K562 (cell line): ENCODE measurements around the gene ZNRD2. TPM values are rescaled to one million over a fixed set of nuclear protein-coding genes. Genes with fewer than 3 reads are reported as not detected.

Experiments
- ATF4 ChIP-seq: fragments of 450-650 bp; formaldehyde crosslinking; IDR thresholded peaks from 2 replicates; pipeline ENCODE4 v1.4.0; 2022; ENCODE audit warnings: mild to moderate bottlenecking, moderate library complexity
- BACH1 ChIP-seq: fragments of 200-800 bp; sonication (Bioruptor generic); IDR thresholded peaks from 2 replicates; pipeline ENCODE4 v1.6.1; 2016; ENCODE audit warnings: missing genetic modification characterization, missing compliant biosample characterization
- EP400 ChIP-seq: fragments of 450-650 bp; IDR thresholded peaks from 2 replicates; pipeline ENCODE4 v1.6.1; 2017; ENCODE audit warnings: antibody characterized with exemption, mild to moderate bottlenecking, moderate library complexity
- FOXA1 ChIP-seq: fragments of 450-650 bp; IDR thresholded peaks from 2 replicates; pipeline ENCODE4 v1.6.1; 2016; ENCODE audit warnings: mild to moderate bottlenecking, borderline replicate concordance
- ILK ChIP-seq: fragments of 450-650 bp; IDR thresholded peaks from 2 replicates; pipeline ENCODE4 v1.6.1; 2016; ENCODE audit warnings: missing genetic modification characterization, low read depth, mild to moderate bottlenecking, missing compliant biosample characterization, moderate library complexity, borderline replicate concordance
- JUND ChIP-seq, 2 experiments: IDR thresholded peaks; 2 replicates in 1 of 2; 3 replicates in 1 of 2; pipeline ENCODE4 v1.6.1; 2011; ENCODE audit warnings: borderline replicate concordance in 2 of 2, low read depth in 2 of 2, low read length in 2 of 2, improper control_type of control experiment in 1 of 2, missing biosample characterization in 1 of 2, missing genetic modification characterization in 1 of 2, missing genetic modification reagents in 1 of 2
- KLF13 ChIP-seq: fragments of 450-650 bp; IDR thresholded peaks from 2 replicates; pipeline ENCODE4 v1.6.1; 2016; ENCODE audit warnings: missing genetic modification characterization, low read depth, mild to moderate bottlenecking, missing compliant biosample characterization, moderate library complexity, borderline replicate concordance
- KLF16 ChIP-seq: IDR thresholded peaks from 2 replicates; pipeline ENCODE4 v1.6.1; 2016; ENCODE audit warnings: antibody characterized with exemption
- MLX ChIP-seq, 2 experiments: fragments of 450-650 bp in 1 of 2; sonication (generic) in 1 of 2; formaldehyde crosslinking; conservative IDR thresholded peaks; 2 replicates each; pipeline versions ENCODE4 v1.4.0 to v1.8.1; 2020 to 2022; ENCODE audit warnings: mild to moderate bottlenecking in 1 of 2, missing genetic modification reagents in 1 of 2
- NFXL1 ChIP-seq: fragments of 450-650 bp; formaldehyde crosslinking; IDR thresholded peaks from 2 replicates; pipeline ENCODE4 v1.4.0; 2021; ENCODE audit warnings: mild to moderate bottlenecking
- PML ChIP-seq: IDR thresholded peaks from 2 replicates; pipeline ENCODE4 v1.6.1; 2012; ENCODE audit warnings: low read length, inconsistent platforms
- RAD21 ChIP-seq, 2 experiments: fragments of 250-450 bp in 1 of 2; fragments of 450-650 bp in 1 of 2; sonication (Bioruptor Pico) in 1 of 2; formaldehyde crosslinking in 1 of 2; IDR thresholded peaks in 1 of 2; conservative IDR thresholded peaks in 1 of 2; 2 replicates each; pipeline versions ENCODE4 v1.4.0 to v1.8.0; 2020 to 2022; ENCODE audit warnings: mild to moderate bottlenecking in 2 of 2, moderate library complexity in 1 of 2
- RNF219 ChIP-seq: fragments of 250-450 bp; sonication (Bioruptor Pico); IDR thresholded peaks from 2 replicates; pipeline ENCODE4 v1.5.0; 2022; ENCODE audit warnings: mild to moderate bottlenecking
- SIN3B ChIP-seq: fragments of 450-650 bp; IDR thresholded peaks from 2 replicates; pipeline ENCODE4 v1.6.1; 2017; ENCODE audit warnings: low read depth, mild to moderate bottlenecking, moderate library complexity
- SMARCE1 ChIP-seq: fragments of 450-650 bp; IDR thresholded peaks from 2 replicates; pipeline ENCODE4 v1.7.1; 2016; ENCODE audit warnings: mild to moderate bottlenecking
- TCF15 ChIP-seq: fragments of 250-450 bp; sonication (Bioruptor Pico); IDR thresholded peaks from 2 replicates; pipeline ENCODE4 v1.8.0; 2022; ENCODE audit warnings: moderate library complexity, mild to moderate bottlenecking, inconsistent platforms
- ZC3H8 ChIP-seq: fragments of 450-650 bp; IDR thresholded peaks from 2 replicates; pipeline ENCODE4 v1.6.1; 2017
- ZFP30 ChIP-seq: fragments of 250-450 bp; sonication (Bioruptor Pico); IDR thresholded peaks from 2 replicates; pipeline ENCODE4 v1.8.0; 2022; ENCODE audit warnings: moderate library complexity, mild to moderate bottlenecking, inconsistent platforms, borderline replicate concordance
- ZMIZ1 ChIP-seq, 2 experiments: fragments of 150-350 bp in 1 of 2; IDR thresholded peaks; 2 replicates each; pipeline ENCODE4 v1.6.1; 2012 to 2016; ENCODE audit warnings: low read depth in 2 of 2, low read length in 2 of 2, mild to moderate bottlenecking in 1 of 2, moderate library complexity in 1 of 2
- ZNF431 ChIP-seq: sonication (generic); formaldehyde crosslinking; IDR thresholded peaks from 2 replicates; pipeline ENCODE4 v1.8.0; 2022; ENCODE audit warnings: mild to moderate bottlenecking, missing genetic modification reagents
- ZNF507 ChIP-seq: conservative IDR thresholded peaks from 2 replicates; pipeline ENCODE4 v1.6.1; 2017; ENCODE audit warnings: missing genetic modification characterization, missing compliant biosample characterization
- polyA plus RNA-seq, 8 experiments: library from polyadenylated mRNA; depleted of rRNA in 4 of 8; stranded (reverse) in 5 of 8; unstranded in 3 of 8; fragments of >200 nt; fragmentation: Nextera tagmentation in 2 of 8; fragmentation: Illumina TruSeq in 1 of 8; extraction: Ambion mirVana in 2 of 8; extraction: Trizol in 1 of 8; gene quantifications; 2 replicates each; pipeline versions ENCODE4 v1.2.1 to v1.2.3, GENCODE V29; 2011 to 2014; ENCODE audit warnings: inconsistent platforms in 1 of 8, missing spikeins in 1 of 8
- total RNA-seq, 7 experiments: library from RNA; depleted of rRNA in 6 of 7; stranded (reverse); fragments of >200 nt in 6 of 7; fragmentation: Illumina TruSeq in 2 of 7; extraction: Trizol in 2 of 7; gene quantifications; 2 replicates each; pipeline versions ENCODE4 v1.2.1 to v1.2.3, GENCODE V29; 2011 to 2021; ENCODE audit warnings: low replicate concordance in 1 of 7

ZNRD2 gene
- total and polyA plus RNA-seq, 9 of the 15 experiments (the other 6 are each of a cell fraction or from before 2014, with no cell fraction given) = 13.4 to 129 (median 60.4) TPM

- TF ChIP-seq ATF4 (CRISPR knock-in tag) = no peak
- peak; percentile 20; the same call in 1 of the 2 replicates for TF ChIP-seq EP400
- TF ChIP-seq FOXA1 = no peak
- TF ChIP-seq RAD21 (CRISPR knock-in tag; conservative IDR thresholded peaks at IDR 0.05 in 1 of 2, IDR thresholded peaks at IDR 0.05 in 1 of 2) = peak; percentile 70 to 86
- TF ChIP-seq RNF219 (CRISPR knock-in tag) = no peak
- TF ChIP-seq NFXL1 (CRISPR knock-in tag) = no peak
- TF ChIP-seq TCF15 (CRISPR knock-in tag) = no peak
- no peak for TF ChIP-seq ZNF507 (tag)
- TF ChIP-seq ZC3H8 = no peak
- TF ChIP-seq KLF13 (tag) = 0 out of 2 replicates have a peak, but pooled peaks have one; percentile 38
- TF ChIP-seq SMARCE1 = 0 out of 2 replicates have a peak, but pooled peaks have one; percentile 12
- no peak for TF ChIP-seq ZMIZ1 (IDR thresholded peaks at IDR 0.05; ENCODE audit: low read depth in 2 of 2, low read length in 2 of 2)
- TF ChIP-seq PML = no peak
- TF ChIP-seq ILK (tag) = no peak
- no peak for TF ChIP-seq ZNF431
- TF ChIP-seq BACH1 (tag) = no peak
- TF ChIP-seq KLF16 = no peak
- TF ChIP-seq MLX (CRISPR knock-in tag; conservative IDR thresholded peaks at IDR 0.05) = no peak
- 0 out of 2 replicates have a peak, but pooled peaks have one; percentile 13 for TF ChIP-seq JUND (IDR thresholded peaks at IDR 0.05; ENCODE audit: borderline replicate concordance, low read depth, low read length)
- TF ChIP-seq JUND (tag; IDR thresholded peaks at IDR 0.05; ENCODE audit: borderline replicate concordance, low read depth, low read length) = no peak
- no peak for TF ChIP-seq ZFP30
- TF ChIP-seq SIN3B = 0 out of 2 replicates have a peak, but pooled peaks have one; percentile 34
Observed at GRCh38 chr11:65571940-65572339, 1.7 kb downstream of the ZNRD2 start (continued).
